ENCODE measurements around the gene KRT83.
"Not testable (repeated sequence)": the region's sequence is repeated elsewhere in the genome, so short reads cannot be mapped to it uniquely, and the experiment has no call there.

The KRT83 gene

GRCh38 chr12:52286857-52287785 is 34.1 kb downstream of the KRT83 start:
- not testable (repeated sequence) for DNase-seq (ENCODE audit: low read depth, low spot score)

- DNase-seq (ENCODE audit: low read depth, low spot score), result no peak
Measured at GRCh38 chr12:52285851-52286530, 35.2 kb downstream of the KRT83 start.

GRCh38 chr12:52285172-52285745 is 35.9 kb downstream of the KRT83 start:
- no peak for DNase-seq (ENCODE audit: low read depth, low spot score)

GRCh38 chr12:52284562-52285171 is 36.5 kb downstream of the KRT83 start:
- DNase-seq (ENCODE audit: low read depth, low spot score), result no peak

- no peak for DNase-seq (ENCODE audit: low read depth, low spot score)
Measured at GRCh38 chr12:52280796-52281560, 40.2 kb downstream of the KRT83 start.

- no peak for DNase-seq (ENCODE audit: low read depth, low spot score)
Measured at GRCh38 chr12:52280319-52280795, 40.8 kb downstream of the KRT83 start.

- no peak for DNase-seq (ENCODE audit: low read depth, low spot score)
Measured at GRCh38 chr12:52279422-52280318, 41.5 kb downstream of the KRT83 start.

- peak; percentile 47 for DNase-seq (ENCODE audit: low read depth, low spot score)
Measured at GRCh38 chr12:52278575-52279421, 42.4 kb downstream of the KRT83 start.

GRCh38 chr12:52277486-52278245 is 43.5 kb downstream of the KRT83 start:
- no peak for DNase-seq (ENCODE audit: low read depth, low spot score)

- DNase-seq (ENCODE audit: low read depth, low spot score), result no peak
Measured at GRCh38 chr12:52275686-52276085, 45.5 kb downstream of the KRT83 start.

GRCh38 chr12:52274521-52275120 is 46.6 kb downstream of the KRT83 start, which contains the start of gene KRT86:
Gene KRT86 (plus strand): TSS chr12:52274645. CDS start chr12:52301917, 27,272 bp downstream.
- DNase-seq (ENCODE audit: low read depth, low spot score), result no peak

GRCh38 chr12:52271158-52271557 is 50.0 kb downstream of the KRT83 start:
- DNase-seq (ENCODE audit: low read depth, low spot score), result no peak

- no peak for DNase-seq (ENCODE audit: low read depth, low spot score)
Measured at GRCh38 chr12:52270541-52271070, 50.6 kb downstream of the KRT83 start.

GRCh38 chr12:52268212-52268611 is 53.0 kb downstream of the KRT83 start:
- no peak for DNase-seq (ENCODE audit: low read depth, low spot score)

GRCh38 chr12:52267699-52268098 is 53.5 kb downstream of the KRT83 start:
- DNase-seq (ENCODE audit: low read depth, low spot score), result no peak

GRCh38 chr12:52267266-52267665 is 53.9 kb downstream of the KRT83 start:
- no peak for DNase-seq (ENCODE audit: low read depth, low spot score)

- no peak for DNase-seq (ENCODE audit: low read depth, low spot score)
Measured at GRCh38 chr12:52266514-52266913, 54.7 kb downstream of the KRT83 start.

GRCh38 chr12:52264435-52264825 is 56.8 kb downstream of the KRT83 start:
- DNase-seq (ENCODE audit: low read depth, low spot score), result no peak

All from activated naive CD8-positive, alpha-beta T cell treated with anti-CD3 and anti-CD28 coated beads, Interleukin-2, amount 50 U/mL, for 16 hours (primary cell).